Measurements from ENCODE around the gene KIF1B. TPM values are rescaled to one million over a fixed set of nuclear protein-coding genes. Genes with fewer than 3 reads are reported as not detected.

Gene KIF1B
- total RNA-seq, 1 experiment from 2014 or later: 22.7 TPM

DNA sequence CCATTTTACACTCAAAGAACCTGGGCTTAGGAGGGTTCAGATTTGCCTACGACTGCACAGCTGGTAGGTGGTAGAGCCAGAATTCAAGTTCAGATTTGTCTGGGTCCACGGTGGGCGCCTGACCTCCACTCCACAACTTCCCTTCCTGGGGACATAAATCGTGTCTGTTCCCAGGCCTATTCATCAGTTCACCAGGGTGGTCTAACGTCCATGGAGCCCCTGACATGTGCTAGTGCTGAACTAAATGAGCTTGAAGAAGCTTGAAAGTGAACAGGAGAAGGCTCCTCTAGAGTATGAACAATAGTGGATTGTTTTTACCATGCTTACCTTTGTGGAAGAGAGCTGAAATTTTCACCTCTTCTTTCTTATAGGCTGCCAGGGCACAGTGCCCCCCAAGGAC lies 32.5 kb upstream of the KIF1B start:
- H4K20me1 ChIP-seq (ENCODE audit: insufficient read depth): no peaks in the 10 kb centered on the region
- no peak overlapping the region for H3K4me3 ChIP-seq
- CTCF ChIA-PET: no interaction called here
- no peaks in the 10 kb centered on the region for H3K9me2 ChIP-seq (ENCODE audit: insufficient read depth)
- intact Hi-C loops (cut with micrococcal nuclease; ENCODE audit: unreplicated experiment): no loop called here
- H3F3A ChIP-seq (ENCODE audit: insufficient read depth, low read depth): no peaks in the 10 kb centered on the region
- H3K4me1 ChIP-seq (replicated peaks; ENCODE audit: insufficient read depth): no peaks in the 10 kb centered on the region
- no peaks in the 10 kb centered on the region for H3K27me3 ChIP-seq (ENCODE audit: insufficient read depth, low read depth)
- no peak overlapping the region for H2AFZ ChIP-seq
- no peaks in the 10 kb centered on the region for H3K79me2 ChIP-seq (ENCODE audit: low read depth)
- POLR2A ChIA-PET (ENCODE audit: unreplicated experiment): no interaction called here
- H3K9me3 ChIP-seq (ENCODE audit: insufficient read depth, low read depth): no peaks in the 10 kb centered on the region
- no peak overlapping the region for H3K4me2 ChIP-seq
- DNase-seq: no peak
- no TSS peak for BruUV-seq (replicated peaks)
- TF ChIP-seq EZH2 (IDR thresholded peaks at IDR 0.05; ENCODE audit: low read depth) (no peak), CTCF (conservative IDR thresholded peaks at IDR 0.05) (no peak)
- no peaks in the 10 kb centered on the region for H3K36me3 ChIP-seq (ENCODE audit: low read depth)
- H3K27ac ChIP-seq: no peak overlapping the region

- BruUV-seq (replicated peaks): no TSS peak
- no peaks in the 10 kb centered on the region for H3K4me1 ChIP-seq (replicated peaks; ENCODE audit: insufficient read depth)
- H3K9me2 ChIP-seq (ENCODE audit: insufficient read depth): no peaks in the 10 kb centered on the region
- H2AFZ ChIP-seq: no peak overlapping the region
- no peaks in the 10 kb centered on the region for H3K79me2 ChIP-seq (ENCODE audit: low read depth)
- no peaks in the 10 kb centered on the region for H3K36me3 ChIP-seq (ENCODE audit: low read depth)
- CTCF ChIA-PET: interaction anchor here (0.5 kb wide), 1 partner anchor 157 kb away, joined by 4 read pairs; no protein-coding TSS in a partner anchor
- H3K27ac ChIP-seq: no peak overlapping the region
- POLR2A ChIA-PET (ENCODE audit: unreplicated experiment): no interaction called here
- H4K20me1 ChIP-seq (ENCODE audit: insufficient read depth): no peaks in the 10 kb centered on the region
- TF ChIP-seq EZH2 (IDR thresholded peaks at IDR 0.05; ENCODE audit: low read depth) (no peak), CTCF (conservative IDR thresholded peaks at IDR 0.05) (no peak)
- no peak overlapping the region for H3K4me3 ChIP-seq
- DNase-seq: no peak
- intact Hi-C loops (cut with micrococcal nuclease; ENCODE audit: unreplicated experiment): no loop called here
- H3K27me3 ChIP-seq (ENCODE audit: insufficient read depth, low read depth): no peaks in the 10 kb centered on the region
- no peaks in the 10 kb centered on the region for H3F3A ChIP-seq (ENCODE audit: insufficient read depth, low read depth)
- H3K4me2 ChIP-seq: no peak overlapping the region
- H3K9me3 ChIP-seq (ENCODE audit: insufficient read depth, low read depth): no peaks in the 10 kb centered on the region
Observed at GRCh38 chr1:10178597-10179405, 31.6 kb upstream of the KIF1B start.

GRCh38 chr1:10179406-10180091 lies 30.8 kb upstream of the KIF1B start:
- intact Hi-C loops (cut with micrococcal nuclease; ENCODE audit: unreplicated experiment): no loop called here
- no peak overlapping the region for H2AFZ ChIP-seq
- H3K27me3 ChIP-seq (ENCODE audit: insufficient read depth, low read depth): no peaks in the 10 kb centered on the region
- H3K9me2 ChIP-seq (ENCODE audit: insufficient read depth): no peaks in the 10 kb centered on the region
- H3K4me2 ChIP-seq: no peak overlapping the region
- TF ChIP-seq EZH2 (IDR thresholded peaks at IDR 0.05; ENCODE audit: low read depth) (no peak), CTCF (conservative IDR thresholded peaks at IDR 0.05) (no peak)
- BruUV-seq (replicated peaks): no TSS peak
- H3K9me3 ChIP-seq (ENCODE audit: insufficient read depth, low read depth): no peaks in the 10 kb centered on the region
- no peaks in the 10 kb centered on the region for H3K36me3 ChIP-seq (ENCODE audit: low read depth)
- no peak for DNase-seq
- no peaks in the 10 kb centered on the region for H3F3A ChIP-seq (ENCODE audit: insufficient read depth, low read depth)
- ChIA-PET POLR2A (ENCODE audit: unreplicated experiment) (no interaction called here), CTCF (no interaction called here)
- no peak overlapping the region for H3K4me3 ChIP-seq
- H3K79me2 ChIP-seq (ENCODE audit: low read depth): no peaks in the 10 kb centered on the region
- H4K20me1 ChIP-seq (ENCODE audit: insufficient read depth): no peaks in the 10 kb centered on the region
- no peak overlapping the region for H3K27ac ChIP-seq
- no peaks in the 10 kb centered on the region for H3K4me1 ChIP-seq (replicated peaks; ENCODE audit: insufficient read depth)
